B cell (primary cell): ENCODE measurements around the gene DYNLL2. TPM values are rescaled to one million over a fixed set of nuclear protein-coding genes. Genes with fewer than 3 reads are reported as not detected.

Source experiments
- ATAC-seq: fragments of 200-7000 bp; cut with Tn5 transposase; one replicate; pipeline ENCODE4 v1.10.0; 2021; ENCODE audit warnings: low read depth, mild to moderate bottlenecking, moderate number of reproducible peaks, moderate library complexity
- CTCF ChIA-PET: fragments of 350-600 bp; sonication (Branson Sonifier 250); formaldehyde crosslinking; loops from one replicate; lab custom pipeline; 2021; ENCODE audit warnings: antibody characterized with exemption, inconsistent platforms; lab: Charles Lee
- POLR2A ChIA-PET: fragments of 350-600 bp; sonication (Branson Sonifier 250); formaldehyde crosslinking; loops from one replicate; lab custom pipeline; 2021; ENCODE audit warnings: antibody characterized with exemption; lab: Charles Lee
- DNase-seq: peaks from one replicate; pipeline ENCODE4 v3.0.0; 2013
- H2AFZ ChIP-seq: 2 replicates; pipeline ENCODE4 v1.6.1; 2012; ENCODE audit warnings: mild to moderate bottlenecking, low read depth, low read length; ENCODE audit not compliant: insufficient read depth, poor library complexity, severe bottlenecking
- H3K27ac ChIP-seq, 2 donors: 1 replicate in 1 of 2; 2 replicates in 1 of 2; pipeline ENCODE4 v1.5.1; 2012 to 2013; ENCODE audit warnings: low read length in 2 of 2, mild to moderate bottlenecking in 2 of 2, moderate library complexity in 1 of 2
- H3K27me3 ChIP-seq, 4 experiments: fragments of 200-600 bp in 1 of 4; sonication (generic) in 1 of 4; replicated peaks in 1 of 4; 1 replicate in 2 of 4; 2 replicates in 2 of 4; pipeline versions ENCODE4 v1.6.1 to v1.7.0; 2013 to 2016; ENCODE audit warnings: low read length in 3 of 4, mild to moderate bottlenecking in 2 of 4, mixed read lengths in 1 of 4, moderate library complexity in 1 of 4; ENCODE audit not compliant: insufficient read depth in 4 of 4, control insufficient read depth in 3 of 4; ENCODE audit errors: control extremely low read depth in 1 of 4
- H3K36me3 ChIP-seq, 2 experiments: replicated peaks in 1 of 2; 1 replicate in 1 of 2; 2 replicates in 1 of 2; pipeline versions ENCODE4 v1.6.1 to v1.7.1; 2013; ENCODE audit warnings: low read length in 1 of 2; ENCODE audit not compliant: insufficient read depth in 2 of 2, control insufficient read depth in 1 of 2; ENCODE audit errors: control extremely low read depth in 1 of 2, extremely low read depth in 1 of 2
- H3K4me1 ChIP-seq, 2 donors: fragments of 200-600 bp in 1 of 2; sonication (generic) in 1 of 2; 1 replicate in 1 of 2; 2 replicates in 1 of 2; pipeline versions ENCODE4 v1.5.1 to v1.6.1; 2013 to 2017; ENCODE audit warnings: low read length in 2 of 2; ENCODE audit not compliant: control insufficient read depth in 2 of 2, insufficient read depth in 2 of 2
- H3K4me2 ChIP-seq: replicated peaks from 2 replicates; pipeline ENCODE3; 2012; ENCODE audit warnings: mild to moderate bottlenecking, low read depth, low read length; ENCODE audit not compliant: poor library complexity, severe bottlenecking
- H3K4me3 ChIP-seq, 5 experiments: fragments of 200-600 bp in 1 of 5; sonication (generic) in 1 of 5; 1 replicate in 3 of 5; 2 replicates in 2 of 5; pipeline versions ENCODE4 v1.5.1 to v1.7.0; 2011 to 2016; ENCODE audit warnings: low read length in 4 of 5, mild to moderate bottlenecking in 4 of 5, low read depth in 2 of 5, control low read depth in 1 of 5, moderate library complexity in 1 of 5; ENCODE audit not compliant: insufficient read depth in 1 of 5; ENCODE audit errors: control extremely low read depth in 1 of 5, extremely low read depth in 1 of 5
- H3K79me2 ChIP-seq: fragments of 200-600 bp; sonication (generic); one replicate; pipeline ENCODE4 v1.6.0; 2016; ENCODE audit warnings: low read length; ENCODE audit not compliant: control insufficient read depth, insufficient read depth
- H3K9ac ChIP-seq: fragments of 200-600 bp; sonication (generic); 2 replicates; pipeline ENCODE4 v1.6.1; 2017; ENCODE audit warnings: mild to moderate bottlenecking, low read length, moderate library complexity
- H3K9me3 ChIP-seq, 3 donors: one replicate each; pipeline versions ENCODE4 v1.6.1 to v1.7.1; 2013; ENCODE audit warnings: low read length in 2 of 3; ENCODE audit not compliant: control insufficient read depth in 2 of 3, insufficient read depth in 1 of 3; ENCODE audit errors: control extremely low read depth in 1 of 3
- H4K20me1 ChIP-seq: 2 replicates; pipeline ENCODE4 v1.6.0; 2012; ENCODE audit warnings: mild to moderate bottlenecking, low read length; ENCODE audit not compliant: insufficient read depth, control insufficient read depth, poor library complexity, severe bottlenecking
- H3K27ac Mint-ChIP-seq: one replicate; pipeline ENCODE4 v1.8.0; 2021; ENCODE audit warnings: mixed read lengths
- H3K27me3 Mint-ChIP-seq: one replicate; pipeline ENCODE4 v1.8.0; 2021; ENCODE audit warnings: mixed read lengths
- H3K4me1 Mint-ChIP-seq: one replicate; pipeline ENCODE4 v1.8.0; 2021; ENCODE audit warnings: mixed read lengths
- H3K4me3 Mint-ChIP-seq: one replicate; pipeline ENCODE4 v1.8.0; 2021; ENCODE audit warnings: mixed read lengths
- H3K9me3 Mint-ChIP-seq: one replicate; pipeline ENCODE4 v1.8.0; 2022; ENCODE audit warnings: mixed read lengths; ENCODE audit not compliant: insufficient read depth
- EZH2 ChIP-seq: IDR thresholded peaks from 2 replicates; pipeline ENCODE4 v1.6.1; 2012; ENCODE audit warnings: borderline replicate concordance, low read depth, mild to moderate bottlenecking, moderate library complexity, low read length; ENCODE audit not compliant: insufficient read depth, poor library complexity, severe bottlenecking
- WGBS: methylation state at CpG from one replicate; pipeline ENCODE4 v1.1.5; 2013; ENCODE audit warnings: missing lambda C conversion rate; ENCODE audit not compliant: insufficient coverage; 5-methylcytosine and 5-hydroxymethylcytosine counted together
- intact Hi-C: fragments of 100-400 bp; cut with micrococcal nuclease; formaldehyde crosslinking; loops from one replicate; pipeline ENCODE4 v1.10.0; 2022
- polyA plus RNA-seq: library from polyadenylated mRNA; depleted of rRNA; stranded (reverse); fragments of >200 nt; gene quantifications from 2 replicates; pipeline ENCODE4 v1.2.3, GENCODE V29; 2012
- total RNA-seq, 2 donors: library from RNA; stranded (reverse); fragments of 120-200 nt in 1 of 2; gene quantifications; 1 replicate in 1 of 2; 2 replicates in 1 of 2; pipeline versions ENCODE4 v1.2.3 to v1.2.4, GENCODE V29; 2013 to 2022
- TF ChIP-seq, protein P1 (sequence below): fragments of 200-600 bp; IDR thresholded peaks from one replicate; pipeline ENCODE4 v1.8.0; 2022; ENCODE audit warnings: antibody characterized with exemption, mild to moderate bottlenecking

The DYNLL2 gene
- total and polyA plus RNA-seq, 2 donors (not counting 1 experiment from before 2014, with no cell fraction given): 10.1 to 25.2 TPM

DNA sequence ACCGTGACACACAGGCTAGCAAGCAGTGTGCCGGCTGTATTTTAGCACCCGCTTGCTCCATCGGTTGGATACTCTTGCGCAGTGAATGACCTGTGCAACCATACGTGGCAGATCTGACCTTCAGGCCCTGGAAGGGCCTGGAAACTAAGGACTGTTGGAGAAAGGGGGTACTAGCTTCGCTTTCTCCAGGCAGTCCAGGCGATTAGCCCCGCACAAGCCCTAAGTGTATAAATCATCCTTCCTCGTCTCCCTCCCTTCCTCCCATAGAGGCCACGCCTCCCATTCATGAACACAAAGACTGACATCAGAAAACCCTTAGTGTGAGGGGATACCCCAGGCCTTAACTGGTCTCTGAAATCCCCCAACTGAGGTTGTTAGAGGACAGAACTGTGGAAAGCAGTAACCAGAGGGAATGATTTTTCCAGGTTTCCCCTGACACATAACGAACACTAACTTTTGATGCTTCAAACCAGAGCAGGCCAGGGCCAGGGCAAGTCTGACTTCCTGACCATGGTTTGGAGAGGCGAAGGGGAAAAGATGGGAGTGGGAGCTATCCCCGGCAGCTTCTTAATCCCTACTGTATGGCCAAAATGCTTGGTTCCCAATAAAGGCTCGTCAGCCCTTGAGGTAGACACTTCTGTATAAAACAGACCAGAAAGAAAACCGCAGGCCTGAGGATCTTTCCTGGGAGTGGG lies 1.4 kb upstream of the DYNLL2 start:
- peaks cover 0 to 5% (median 0%) of the 10 kb centered on the region in 4 experiments for H3K27me3 ChIP-seq
- H3K4me3 Mint-ChIP-seq: peak overlapping the region; percentile 51
- no peak overlapping the region for H3K27ac ChIP-seq
- peaks cover 34% of the 10 kb centered on the region for H3K79me2 ChIP-seq
- POLR2A ChIA-PET: no interaction called here
- H3K4me2 ChIP-seq: no peak overlapping the region
- H2AFZ ChIP-seq: peak overlapping the region; percentile 92
- intact Hi-C loops: loop anchor here (2.0 to 10.0 kb wide), 3 partner anchors 436 to 1247 kb away; partner anchors contain the start of genes AKAP1, C17orf67 and DGKE
- peak overlapping the region; percentile 59 for H3K27ac Mint-ChIP-seq
- ATAC-seq: no peak
- peaks cover 30% of the 10 kb centered on the region for H4K20me1 ChIP-seq
- peaks cover under 1 to 11% of the 10 kb centered on the region in 2 experiments for H3K36me3 ChIP-seq
- H3K9ac ChIP-seq: no peak overlapping the region
- no peaks in the 10 kb centered on the region for H3K9me3 Mint-ChIP-seq
- DNase-seq: peak; percentile 19
- H3K4me1 Mint-ChIP-seq: peaks cover 24% of the 10 kb centered on the region
- H3K9me3 ChIP-seq: no peaks in the 10 kb centered on the region
- no peak overlapping the region for H3K4me3 ChIP-seq
- peaks cover 16 to 19% of the 10 kb centered on the region in 2 donors for H3K4me1 ChIP-seq
- CTCF ChIA-PET: interaction anchor here (0.7 to 0.8 kb wide), 3 partner anchors 12 to 225 kb away, joined by 3 read pairs; no protein-coding TSS in a partner anchor
- WGBS: 97% methylated on average over 9 of the region's 16 CpGs
- TF ChIP-seq, protein P1, sequence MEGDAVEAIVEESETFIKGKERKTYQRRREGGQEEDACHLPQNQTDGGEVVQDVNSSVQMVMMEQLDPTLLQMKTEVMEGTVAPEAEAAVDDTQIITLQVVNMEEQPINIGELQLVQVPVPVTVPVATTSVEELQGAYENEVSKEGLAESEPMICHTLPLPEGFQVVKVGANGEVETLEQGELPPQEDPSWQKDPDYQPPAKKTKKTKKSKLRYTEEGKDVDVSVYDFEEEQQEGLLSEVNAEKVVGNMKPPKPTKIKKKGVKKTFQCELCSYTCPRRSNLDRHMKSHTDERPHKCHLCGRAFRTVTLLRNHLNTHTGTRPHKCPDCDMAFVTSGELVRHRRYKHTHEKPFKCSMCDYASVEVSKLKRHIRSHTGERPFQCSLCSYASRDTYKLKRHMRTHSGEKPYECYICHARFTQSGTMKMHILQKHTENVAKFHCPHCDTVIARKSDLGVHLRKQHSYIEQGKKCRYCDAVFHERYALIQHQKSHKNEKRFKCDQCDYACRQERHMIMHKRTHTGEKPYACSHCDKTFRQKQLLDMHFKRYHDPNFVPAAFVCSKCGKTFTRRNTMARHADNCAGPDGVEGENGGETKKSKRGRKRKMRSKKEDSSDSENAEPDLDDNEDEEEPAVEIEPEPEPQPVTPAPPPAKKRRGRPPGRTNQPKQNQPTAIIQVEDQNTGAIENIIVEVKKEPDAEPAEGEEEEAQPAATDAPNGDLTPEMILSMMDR: no peak
- no peak for TF ChIP-seq EZH2
- H3K27me3 Mint-ChIP-seq: peaks cover 3% of the 10 kb centered on the region
